Mucosa of stomach (tissue), 1 donor: ENCODE measurements around the gene KCNJ15.

ENCODE experiments used
- H3K27me3 ChIP-seq: one replicate; pipeline ENCODE4 v1.7.0; 2013; ENCODE audit warnings: mild to moderate bottlenecking, low read length; ENCODE audit not compliant: control insufficient read depth, insufficient read depth
- H3K36me3 ChIP-seq: one replicate; pipeline ENCODE4 v1.7.0; 2013; ENCODE audit warnings: low read length; ENCODE audit not compliant: control insufficient read depth, insufficient read depth
- H3K4me1 ChIP-seq: one replicate; pipeline ENCODE4 v1.7.0; 2013; ENCODE audit warnings: mild to moderate bottlenecking, low read length; ENCODE audit not compliant: control insufficient read depth, insufficient read depth
- H3K4me3 ChIP-seq: one replicate; pipeline ENCODE4 v1.7.0; 2013; ENCODE audit warnings: low read length
- H3K9ac ChIP-seq: one replicate; pipeline ENCODE4 v1.7.0; 2013; ENCODE audit warnings: mild to moderate bottlenecking, low read length, moderate library complexity
- H3K9me3 ChIP-seq: one replicate; pipeline ENCODE4 v1.7.0; 2013; ENCODE audit warnings: mild to moderate bottlenecking, low read length, moderate library complexity; ENCODE audit not compliant: control insufficient read depth
- donor health status: Pancreatic carcinoma.

KCNJ15 gene

DNA sequence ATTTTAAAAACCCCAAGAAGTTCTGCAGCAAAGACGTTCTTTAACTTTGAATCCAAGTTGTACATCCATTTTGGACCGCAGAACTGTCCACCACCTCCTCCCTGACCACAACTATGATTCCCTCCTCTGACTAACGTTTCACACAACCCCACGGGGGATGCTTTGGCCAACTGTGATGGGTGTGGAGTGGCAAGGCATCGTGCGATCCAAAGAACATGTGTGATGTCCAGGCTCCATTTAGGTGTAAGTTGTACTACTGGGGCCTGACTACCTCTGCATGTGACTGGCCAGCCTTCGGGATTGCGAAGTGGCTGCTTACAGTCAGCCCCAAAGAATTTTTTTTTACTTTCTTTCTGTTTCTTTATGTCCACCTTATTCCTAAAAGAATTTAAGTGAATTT, 6.7 kb downstream of the KCNJ15 start:
- Histone ChIP-seq H3K4me1 (peaks cover 20% of the 10 kb centered on the region), H3K9me3 (no peaks in the 10 kb centered on the region), H3K36me3 (no peaks in the 10 kb centered on the region), H3K9ac (no peak overlapping the region), H3K4me3 (no peak overlapping the region), H3K27me3 (no peaks in the 10 kb centered on the region)

DNA sequence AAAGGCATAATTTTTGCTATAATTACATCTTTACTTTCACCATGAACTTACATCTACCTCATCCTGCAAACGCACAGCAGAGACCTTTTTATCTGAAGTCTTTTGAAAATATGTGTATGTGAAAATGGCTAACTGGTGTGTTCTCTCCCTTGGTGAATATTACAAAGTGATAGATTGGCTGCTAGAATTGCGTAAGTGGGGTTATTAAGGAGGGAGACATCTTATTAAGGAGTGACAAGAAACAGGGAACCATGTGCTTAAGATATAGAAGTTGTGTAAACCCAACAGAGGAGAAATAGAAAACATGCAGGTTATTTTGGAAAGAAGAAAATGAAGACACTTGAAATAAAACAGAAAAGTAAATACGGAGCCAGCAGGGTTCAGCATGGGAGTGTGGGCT, 7.8 kb downstream of the KCNJ15 start:
- peaks cover 24% of the 10 kb centered on the region for H3K4me1 ChIP-seq
- no peak overlapping the region for H3K4me3 ChIP-seq
- no peaks in the 10 kb centered on the region for H3K36me3 ChIP-seq
- H3K9me3 ChIP-seq, result no peaks in the 10 kb centered on the region
- no peaks in the 10 kb centered on the region for H3K27me3 ChIP-seq
- H3K9ac ChIP-seq, result no peak overlapping the region

DNA sequence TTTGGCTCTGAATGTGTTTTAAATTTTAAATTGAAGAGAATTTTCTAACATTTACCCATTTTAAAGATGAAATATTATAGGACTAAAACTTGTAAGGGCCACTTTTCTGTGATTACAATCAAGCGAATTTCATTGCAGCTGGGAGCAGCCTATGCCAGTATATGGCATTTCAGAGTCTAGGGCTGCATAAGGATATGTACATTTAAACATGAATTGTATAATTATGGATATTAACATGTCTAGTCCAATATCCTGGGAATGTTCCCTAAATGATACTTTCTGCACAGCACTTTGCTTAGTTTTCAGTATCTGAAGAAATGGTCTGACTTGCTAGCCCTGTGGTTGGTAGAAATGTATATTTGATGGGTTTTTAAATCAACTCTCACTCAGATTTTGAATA, 8.4 kb downstream of the KCNJ15 start:
- Histone ChIP-seq H3K4me3 (no peak overlapping the region), H3K27me3 (no peaks in the 10 kb centered on the region), H3K9me3 (no peaks in the 10 kb centered on the region), H3K4me1 (peaks cover 28% of the 10 kb centered on the region), H3K9ac (no peak overlapping the region), H3K36me3 (no peaks in the 10 kb centered on the region)

DNA sequence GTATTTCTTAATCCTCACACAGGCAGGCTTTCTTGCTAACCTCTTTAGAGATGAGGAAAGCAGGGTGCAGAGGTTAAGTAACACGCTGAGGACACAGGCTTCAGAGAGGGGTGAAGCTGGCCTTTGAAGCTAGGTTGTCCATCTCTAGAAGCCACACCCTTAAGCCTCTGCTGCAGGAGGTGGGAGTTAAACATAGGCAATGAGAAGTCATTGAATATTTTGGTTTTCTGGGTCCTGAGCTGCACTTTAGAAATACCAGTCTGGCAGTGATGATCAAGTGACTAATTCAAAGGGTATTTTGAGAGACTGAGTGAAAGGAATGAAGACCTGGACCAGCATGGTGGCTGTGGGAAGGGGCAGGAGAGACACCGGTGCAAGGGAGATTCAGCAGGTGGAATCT, 9.9 kb downstream of the KCNJ15 start:
- Histone ChIP-seq H3K4me3 (no peak overlapping the region), H3K9me3 (no peaks in the 10 kb centered on the region), H3K27me3 (no peaks in the 10 kb centered on the region), H3K9ac (no peak overlapping the region), H3K36me3 (no peaks in the 10 kb centered on the region), H3K4me1 (peaks cover 29% of the 10 kb centered on the region)

DNA sequence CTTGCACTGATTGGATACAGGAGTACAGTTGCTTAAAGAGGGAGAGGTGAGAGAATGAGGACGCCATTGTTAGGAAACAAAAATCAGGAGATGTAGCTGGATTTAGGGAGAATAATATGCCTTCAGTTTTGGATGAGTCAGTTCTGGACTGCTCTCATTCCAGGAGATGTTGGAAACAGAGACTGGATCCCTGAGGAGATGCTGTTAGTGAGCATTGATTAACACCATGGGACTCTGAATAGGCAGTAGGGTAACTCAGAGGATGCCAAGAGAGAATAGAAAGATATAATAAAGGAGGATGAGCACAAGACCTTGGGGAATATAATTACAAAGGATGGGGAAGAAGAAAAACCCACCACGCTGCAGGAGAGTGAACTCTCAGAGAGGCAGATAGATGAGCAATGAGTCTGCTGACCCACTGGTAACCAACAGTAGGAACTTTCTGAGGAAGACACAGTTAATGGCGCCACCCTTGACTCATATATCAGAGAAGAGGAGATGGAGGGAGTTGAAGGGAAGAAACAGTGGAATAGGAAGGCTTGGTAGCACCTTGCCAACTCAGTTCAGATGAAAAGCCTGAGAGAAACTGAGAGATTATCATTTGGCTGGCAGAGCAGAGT, 10.5 kb downstream of the KCNJ15 start:
- Histone ChIP-seq H3K27me3 (no peaks in the 10 kb centered on the region), H3K4me3 (no peak overlapping the region), H3K36me3 (no peaks in the 10 kb centered on the region), H3K9me3 (no peaks in the 10 kb centered on the region), H3K4me1 (peaks cover 35% of the 10 kb centered on the region), H3K9ac (no peak overlapping the region)

DNA sequence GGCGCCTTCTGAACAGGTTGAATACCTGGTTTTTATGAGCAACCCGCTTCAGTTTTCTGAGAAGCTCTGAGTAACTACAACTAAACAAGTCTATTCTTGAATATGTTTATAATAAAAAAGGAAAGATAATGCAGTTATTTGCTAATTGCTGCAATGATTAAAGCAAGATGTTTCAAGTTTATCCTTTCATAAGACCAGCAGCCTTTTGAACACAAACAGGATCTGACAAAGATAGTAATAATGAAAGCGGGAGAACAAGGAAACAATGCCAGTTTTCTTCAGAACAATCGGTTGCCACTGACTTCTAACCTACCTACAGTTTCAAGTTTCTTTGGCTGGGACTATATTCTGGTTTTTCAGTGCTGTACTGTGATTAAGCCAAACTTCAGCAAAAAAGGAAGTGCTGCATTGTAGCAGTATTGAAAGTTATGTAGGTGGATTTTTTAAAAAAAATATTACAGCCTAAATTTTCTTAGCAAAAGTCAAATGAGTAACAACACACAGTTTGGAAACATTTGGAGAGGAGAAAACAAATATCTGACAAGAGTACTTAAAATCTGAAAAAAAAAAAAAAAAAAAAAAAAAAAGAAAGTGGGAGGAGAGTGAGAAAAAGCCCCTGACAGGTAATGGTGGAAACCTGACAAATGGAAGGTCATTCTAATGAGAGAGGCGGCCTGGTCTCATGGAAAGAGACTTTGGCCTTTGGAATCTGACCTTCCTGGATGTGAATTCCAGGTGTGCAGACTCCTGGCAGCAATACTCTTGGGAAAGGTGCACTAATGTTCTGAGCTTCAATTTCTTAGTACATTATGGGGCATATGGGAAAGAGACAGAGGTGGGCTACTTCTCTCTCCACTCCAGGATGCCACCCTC, 11.4 kb downstream of the KCNJ15 start:
- Histone ChIP-seq H3K4me1 (peaks cover 38% of the 10 kb centered on the region), H3K27me3 (no peaks in the 10 kb centered on the region), H3K36me3 (no peaks in the 10 kb centered on the region), H3K9ac (no peak overlapping the region), H3K9me3 (no peaks in the 10 kb centered on the region), H3K4me3 (no peak overlapping the region)

DNA sequence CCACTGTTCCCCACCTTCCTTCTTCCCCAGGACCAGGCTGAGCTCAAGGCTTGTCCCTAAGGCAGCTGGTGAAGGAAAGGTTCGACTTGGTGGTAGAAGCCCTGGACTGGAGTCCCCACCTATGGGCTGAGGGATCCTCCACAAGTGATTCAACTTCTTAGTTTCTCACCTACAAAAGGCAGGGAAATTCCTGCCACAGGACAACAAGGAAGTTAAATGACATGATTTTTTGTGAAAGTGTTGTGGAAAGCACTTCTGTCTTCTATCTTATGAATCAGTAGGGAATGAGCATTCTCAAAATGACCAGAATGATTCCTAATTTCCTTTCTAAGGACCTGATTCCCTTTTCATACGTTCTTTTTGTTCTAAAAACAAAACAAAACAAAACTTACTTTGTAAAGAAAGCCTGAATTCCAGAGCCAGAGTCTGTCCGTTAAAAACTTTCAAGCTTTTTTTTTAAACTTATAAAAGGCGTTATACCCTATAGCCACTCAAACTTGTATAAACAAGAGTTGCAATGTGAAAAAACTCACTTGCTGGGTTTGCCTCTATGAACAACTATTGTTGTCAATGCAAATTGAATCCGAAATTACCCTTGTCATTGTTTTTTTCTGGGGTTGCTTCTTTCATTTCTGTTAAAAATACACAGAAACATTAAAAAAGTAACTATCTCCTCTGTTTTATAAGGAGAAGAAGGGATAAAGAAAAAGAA, 12.2 kb downstream of the KCNJ15 start:
- H3K9ac ChIP-seq, result no peak overlapping the region
- H3K9me3 ChIP-seq, result no peaks in the 10 kb centered on the region
- H3K4me3 ChIP-seq, result no peak overlapping the region
- no peaks in the 10 kb centered on the region for H3K27me3 ChIP-seq
- H3K4me1 ChIP-seq, result peaks cover 38% of the 10 kb centered on the region
- no peaks in the 10 kb centered on the region for H3K36me3 ChIP-seq

DNA sequence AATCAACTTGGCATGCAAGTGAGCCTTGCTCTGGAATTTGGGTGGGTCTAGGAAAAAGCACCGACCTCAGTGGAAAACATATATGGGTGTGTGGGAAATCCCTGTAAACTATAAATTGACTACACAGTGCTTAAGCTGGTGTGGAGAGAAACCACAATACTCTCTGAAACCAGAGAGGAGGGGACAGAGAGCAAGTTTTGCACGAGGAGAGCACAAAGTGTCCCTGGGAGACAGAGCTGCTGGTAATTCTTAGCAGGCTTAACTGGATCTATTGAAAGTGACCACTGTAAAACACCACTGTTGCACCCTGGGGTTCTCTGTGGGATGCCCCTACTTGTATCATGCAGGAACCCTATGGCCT, 12.8 kb downstream of the KCNJ15 start:
- Histone ChIP-seq H3K9me3 (no peaks in the 10 kb centered on the region), H3K9ac (no peak overlapping the region), H3K27me3 (no peaks in the 10 kb centered on the region), H3K4me3 (no peak overlapping the region), H3K36me3 (no peaks in the 10 kb centered on the region), H3K4me1 (peaks cover 38% of the 10 kb centered on the region)

DNA sequence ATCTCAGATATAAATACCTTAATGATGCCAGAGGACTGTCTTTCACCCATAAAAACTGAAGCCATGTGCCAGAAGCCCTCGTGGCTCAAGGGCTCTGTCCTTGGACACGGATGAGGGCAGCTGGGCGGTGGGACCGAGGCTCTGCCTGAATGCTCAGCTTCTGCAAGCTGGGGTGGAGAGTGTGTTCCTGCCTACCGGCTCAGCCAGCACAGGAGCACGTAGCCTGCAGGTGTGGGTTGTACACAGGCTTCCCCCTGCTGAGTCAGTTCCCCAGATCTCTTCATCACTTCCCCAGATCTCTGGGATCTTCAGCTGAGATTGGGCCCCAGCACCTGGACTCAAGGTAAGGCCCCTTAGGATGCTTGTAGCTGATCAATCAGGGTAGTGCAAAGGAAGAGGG, 15.4 kb downstream of the KCNJ15 start:
- Histone ChIP-seq H3K4me3 (no peak overlapping the region), H3K9ac (no peak overlapping the region), H3K27me3 (no peaks in the 10 kb centered on the region), H3K4me1 (peaks cover 38% of the 10 kb centered on the region), H3K36me3 (no peaks in the 10 kb centered on the region), H3K9me3 (no peaks in the 10 kb centered on the region)

DNA sequence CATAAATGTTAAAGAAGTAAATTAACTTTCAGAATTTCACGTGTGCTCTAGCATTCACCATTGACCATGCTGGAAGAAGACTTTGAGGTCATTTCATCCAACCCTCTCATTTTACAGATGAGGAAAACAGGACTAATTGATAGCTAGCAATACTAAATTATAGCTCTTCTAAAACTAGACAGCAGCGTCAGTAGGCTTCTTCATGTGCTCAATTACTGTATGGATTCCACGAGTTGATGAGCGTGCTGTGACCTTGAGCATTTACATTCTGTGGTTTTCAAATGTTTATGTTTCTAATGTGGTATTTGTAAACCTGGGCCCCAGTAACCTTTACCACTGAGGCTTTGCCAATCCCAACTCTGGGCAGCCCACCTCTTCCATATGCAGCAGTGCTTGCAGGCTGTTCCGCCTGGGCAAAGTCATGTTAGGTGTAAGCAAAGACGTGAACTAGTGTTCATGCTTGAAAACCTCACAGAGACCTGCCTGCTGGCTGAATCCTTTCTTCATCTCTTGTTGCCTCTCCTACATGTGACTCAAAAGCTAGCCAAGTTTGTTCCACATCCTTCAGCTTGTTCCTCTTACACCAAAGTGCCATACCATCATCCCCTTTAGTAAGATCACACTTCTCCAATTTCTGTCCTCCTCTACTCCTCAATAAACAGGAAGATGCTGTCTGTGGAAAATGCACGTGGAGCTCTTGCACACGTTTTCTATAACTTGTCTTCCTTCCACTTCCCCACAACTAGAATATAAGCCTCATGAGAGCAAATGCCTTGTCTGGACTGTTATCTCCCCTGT, 17.2 kb downstream of the KCNJ15 start:
- Histone ChIP-seq H3K9me3 (no peaks in the 10 kb centered on the region), H3K4me1 (peaks cover 27% of the 10 kb centered on the region), H3K4me3 (no peak overlapping the region), H3K27me3 (no peaks in the 10 kb centered on the region), H3K9ac (no peak overlapping the region), H3K36me3 (no peaks in the 10 kb centered on the region)

DNA sequence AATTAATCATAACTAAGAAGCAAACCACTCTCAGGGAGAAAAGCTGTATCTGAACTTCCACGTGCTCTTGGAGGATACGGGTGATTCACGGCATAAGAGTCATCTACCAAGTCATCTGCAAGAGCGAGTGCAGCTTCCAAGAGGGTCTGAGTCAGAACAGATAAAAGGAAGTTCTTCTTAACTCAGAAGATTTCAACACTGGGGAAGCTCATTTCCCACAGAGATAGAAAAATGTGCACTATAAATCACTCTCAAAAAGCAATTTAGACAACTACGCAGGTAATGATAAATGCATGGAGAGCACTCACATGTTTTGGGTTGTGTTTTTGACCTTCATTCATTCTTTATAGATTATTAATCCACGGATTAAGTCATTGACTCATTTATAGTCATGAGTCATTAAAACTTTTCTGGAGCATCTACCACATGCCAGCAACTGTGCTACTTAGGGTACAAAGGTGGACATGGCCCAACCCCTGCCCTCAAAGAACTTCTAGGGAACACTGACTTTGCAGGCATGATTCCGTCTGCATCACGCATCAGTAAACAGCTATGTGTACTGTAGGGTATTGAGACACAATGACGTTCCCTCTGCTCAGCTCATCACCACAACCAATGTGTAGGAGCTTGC, 20.8 kb downstream of the KCNJ15 start:
- Histone ChIP-seq H3K36me3 (no peaks in the 10 kb centered on the region), H3K9ac (no peak overlapping the region), H3K4me1 (no peaks in the 10 kb centered on the region), H3K4me3 (no peak overlapping the region), H3K9me3 (no peaks in the 10 kb centered on the region), H3K27me3 (no peaks in the 10 kb centered on the region)
